Myometrial cell (primary cell): Measurements from ENCODE around the gene HPS1. TPM values are rescaled to one million over a fixed set of nuclear protein-coding genes. Genes with fewer than 3 reads are reported as not detected.

Experiments used
- total RNA-seq: library from RNA; depleted of rRNA; stranded (reverse); fragments of >200 nt; gene quantifications from 2 replicates; pipeline ENCODE4 v1.2.3, GENCODE V29; 2015

Gene HPS1
- 33.2 and 49.8 TPM in 2 replicates for total RNA-seq

DNA sequence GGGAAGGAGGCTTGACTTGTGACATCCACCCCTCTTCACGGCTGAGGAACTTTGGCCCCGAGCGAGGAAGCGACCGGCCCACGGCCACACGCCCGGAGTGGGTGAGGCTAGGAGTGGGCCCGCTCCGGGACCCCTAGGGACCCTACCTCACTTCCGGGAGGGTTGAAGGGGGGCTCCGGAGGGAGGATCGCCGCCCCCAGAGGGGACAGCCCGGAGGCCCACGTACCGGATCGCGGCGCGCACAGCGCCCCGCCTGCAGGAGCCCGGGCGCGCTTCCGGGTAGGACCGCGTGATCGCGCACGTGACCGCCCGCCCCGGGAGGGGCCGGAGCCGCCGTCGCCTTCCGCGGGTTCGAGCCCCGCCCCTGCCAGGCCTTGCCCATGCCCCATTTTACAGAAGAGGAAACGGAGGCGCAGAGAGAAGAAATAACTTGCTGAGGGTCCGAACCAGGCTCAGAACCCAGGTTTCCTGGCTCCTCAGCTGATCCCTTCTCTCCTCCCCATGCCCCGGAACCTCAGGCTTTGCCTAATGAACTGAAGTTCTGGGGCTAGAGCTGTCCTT lies at the start of gene HPS1:
Gene HPS1, minus strand, starts transcription at position 275 of the 561 bp plus-strand sequence. CDS start 3,695 bp downstream, outside the sequence.

DNA sequence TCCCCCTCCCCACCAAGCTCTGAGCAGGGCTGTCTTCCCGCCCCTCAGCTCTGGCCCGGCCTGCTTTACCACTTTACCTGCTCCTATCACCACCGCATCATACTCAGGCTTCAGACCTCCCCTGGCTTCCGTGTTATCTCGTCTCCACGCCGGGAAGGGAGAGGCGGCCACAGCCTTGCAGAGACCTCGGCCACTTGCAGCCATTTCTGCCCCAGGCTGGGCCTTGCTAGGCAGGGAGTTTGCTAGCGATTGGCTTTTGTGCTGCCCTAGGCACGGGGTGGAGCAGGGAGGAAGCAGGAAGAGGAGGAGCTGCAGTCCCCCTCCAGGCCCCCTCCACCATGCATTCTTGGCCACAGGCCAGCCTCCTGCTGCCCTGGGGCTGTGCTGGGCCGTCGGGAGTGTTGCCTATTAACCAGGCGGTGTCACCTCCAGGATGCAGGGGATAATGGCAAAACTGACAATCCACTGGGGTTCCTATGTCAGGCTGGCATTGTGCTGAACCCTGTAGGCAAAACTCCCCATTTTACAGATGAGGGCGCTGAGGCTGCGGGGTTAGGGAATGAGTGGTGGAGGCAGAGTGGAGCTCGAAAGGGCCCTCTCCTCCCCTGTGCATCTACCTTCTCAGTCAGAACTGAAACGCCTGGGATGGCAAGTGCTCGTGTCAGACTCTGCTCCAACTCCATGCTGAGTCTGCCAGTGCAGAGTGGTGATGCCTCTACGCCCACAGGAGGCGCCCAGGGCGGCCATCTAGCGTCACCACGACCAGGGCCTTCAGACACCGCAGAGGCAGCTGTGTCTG lies 31.6 kb downstream of the HPS1 start, which contains the start of gene PYROXD2:
Gene PYROXD2, minus strand, starts transcription at position 251 of the 799 bp plus-strand sequence. Its CDS starts 47 bp downstream, at position 204.

Other genes with a start within 250 kb of the HPS1 start
- 53.0 and 57.2 TPM in 2 replicates for gene LOXL4, start 178.7 kb downstream of the HPS1 start, total RNA-seq
- 2.3 and 18.1 TPM in 2 replicates for gene PYROXD2, start 31.8 kb downstream of the HPS1 start, total RNA-seq